Esophagus muscularis mucosa (tissue), 4 donors: ENCODE data around the gene FDXR. TPM values are rescaled to one million over a fixed set of nuclear protein-coding genes. Genes with fewer than 3 reads are reported as not detected.
"Not testable (repeated sequence)": the region's sequence is repeated elsewhere in the genome, so short reads cannot be mapped to it uniquely, and the experiment has no call there.

Experiments
- DNase-seq: peaks from one replicate; pipeline ENCODE4 v3.0.0-alpha.2; 2017; ENCODE audit errors: extremely low spot score
- H3K27ac ChIP-seq, 4 donors: fragments of 200-600 bp; sonication (generic); replicated peaks in 1 of 4; 1 replicate in 3 of 4; 2 replicates in 1 of 4; pipeline ENCODE4 v1.5.1; 2016 to 2019; ENCODE audit warnings: mild to moderate bottlenecking in 1 of 4
- H3K27me3 ChIP-seq, 4 donors: fragments of 200-600 bp; sonication (generic); one replicate each; pipeline versions ENCODE4 v1.5.1 to v1.6.0; 2016 to 2019
- H3K36me3 ChIP-seq, 4 donors: fragments of 200-600 bp; sonication (generic); one replicate each; pipeline ENCODE4 v1.5.1; 2016 to 2019
- H3K4me1 ChIP-seq, 4 donors: fragments of 200-600 bp; sonication (generic); one replicate each; pipeline ENCODE4 v1.5.1; 2016 to 2019
- H3K4me3 ChIP-seq, 4 donors: fragments of 200-600 bp; sonication (generic); 1 replicate in 2 of 4; 2 replicates in 2 of 4; pipeline ENCODE4 v1.5.1; 2016 to 2019; ENCODE audit warnings: mild to moderate bottlenecking in 4 of 4, moderate library complexity in 1 of 4
- H3K9me3 ChIP-seq, 4 donors: fragments of 200-600 bp; sonication (generic); 1 replicate in 3 of 4; 2 replicates in 1 of 4; pipeline ENCODE4 v1.5.1; 2016 to 2019
- CTCF ChIP-seq, 3 experiments: fragments of 200-600 bp in 2 of 3; fragments of 450-650 bp in 1 of 3; sonication (generic) in 2 of 3; IDR thresholded peaks; one replicate each; pipeline ENCODE4 v1.5.1; 2017 to 2019; ENCODE audit warnings: antibody characterized with exemption in 3 of 3, mild to moderate bottlenecking in 2 of 3, moderate library complexity in 1 of 3
- EP300 ChIP-seq: sonication (generic); formaldehyde crosslinking; IDR thresholded peaks from one replicate; pipeline ENCODE4 v1.6.1; 2017; ENCODE audit warnings: antibody characterized with exemption
- POLR2A ChIP-seq: fragments of 450-650 bp; IDR thresholded peaks from one replicate; pipeline ENCODE4 v1.6.1; 2017; ENCODE audit warnings: antibody characterized with exemption, moderate library complexity, mild to moderate bottlenecking, low read depth
- POLR2AphosphoS5 ChIP-seq, 2 donors: sonication (generic); formaldehyde crosslinking; IDR thresholded peaks; one replicate each; pipeline ENCODE4 v1.6.1; 2017; ENCODE audit warnings: antibody characterized with exemption in 2 of 2
- WGBS: methylation state at CpG from one replicate; pipeline ENCODE4 v1.1.5; 2018; 5-methylcytosine and 5-hydroxymethylcytosine counted together
- intact Hi-C: fragments of 100-400 bp; cut with DNase I; formaldehyde crosslinking; loops from one replicate; pipeline ENCODE4 v1.15.1; 2023
- total RNA-seq, 4 donors: library from RNA; depleted of rRNA; stranded (reverse); fragments of >200 nt; gene quantifications; one replicate each; pipeline versions ENCODE4 v1.1.0 to v1.2.1, GENCODE V29; 2016

The FDXR gene
- total RNA-seq, 4 donors from 2014 or later, result 4.9 to 10.6 (median 7.0) TPM

- Histone ChIP-seq H3K4me3 (peak overlapping the region; percentile 62 to 69 (median 66)), H3K4me1 (peaks cover 21 to 32% (median 24%) of the 10 kb centered on the region in 4 donors), H3K9me3 (no peaks in the 10 kb centered on the region), H3K27ac (peak overlapping the region; percentile 84 to 95 (median 90)), H3K36me3 (no peaks in the 10 kb centered on the region), H3K27me3 (peaks cover 0 to 7% (median 0%) of the 10 kb centered on the region in 4 donors)
- intact Hi-C loops, result loop anchor here (10.0 kb wide), 1 partner anchor 418 kb away; no protein-coding TSS in a partner anchor
- DNase-seq, result peak; percentile 100
- 2% methylated on average over 37 of the region's 55 CpGs for WGBS
- TF ChIP-seq POLR2A, result peak; percentile 97
- TF ChIP-seq POLR2AphosphoS5 (IDR thresholded peaks at IDR 0.05), result peak; percentile 98 to 99
- TF ChIP-seq EP300, result no peak
- peak in 1 of 3 experiments; percentile 38 for TF ChIP-seq CTCF (IDR thresholded peaks at IDR 0.05)
Observed at GRCh38 chr17:74873037-74873873, 461 bp upstream of the FDXR start.

- no peaks in the 10 kb centered on the region for H3K27me3 ChIP-seq
- H3K36me3 ChIP-seq, result no peaks in the 10 kb centered on the region
- no peak for TF ChIP-seq CTCF (IDR thresholded peaks at IDR 0.05)
- TF ChIP-seq POLR2AphosphoS5 (IDR thresholded peaks at IDR 0.05), result no peak
- TF ChIP-seq EP300, result no peak
- TF ChIP-seq POLR2A, result no peak
- no peak for DNase-seq
- H3K9me3 ChIP-seq, result no peaks in the 10 kb centered on the region
- 76% methylated on average over 11 of the region's 11 CpGs for WGBS
- H3K4me1 ChIP-seq, result peaks cover 16 to 27% (median 18%) of the 10 kb centered on the region in 4 donors
- peak overlapping the region in 2 of 4 donors; percentile 62 to 69 for H3K4me3 ChIP-seq
- intact Hi-C loops, result loop anchor here (10.0 kb wide), 1 partner anchor 417 kb away; no protein-coding TSS in a partner anchor
- no peak overlapping the region for H3K27ac ChIP-seq
Observed at GRCh38 chr17:74871356-74872076, 1.3 kb downstream of the FDXR start.

- Histone ChIP-seq H3K36me3 (no peaks in the 10 kb centered on the region), H3K4me3 (no peak overlapping the region), H3K27me3 (no peaks in the 10 kb centered on the region), H3K4me1 (peaks cover 16 to 27% (median 18%) of the 10 kb centered on the region in 4 donors), H3K9me3 (no peaks in the 10 kb centered on the region), H3K27ac (no peak overlapping the region)
- intact Hi-C loops, result loop anchor here (10.0 kb wide), 1 partner anchor 416 kb away; no protein-coding TSS in a partner anchor
- no peak for TF ChIP-seq CTCF (IDR thresholded peaks at IDR 0.05)
- TF ChIP-seq POLR2A, result no peak
- no peak for TF ChIP-seq POLR2AphosphoS5 (IDR thresholded peaks at IDR 0.05)
- TF ChIP-seq EP300, result no peak
- no peak for DNase-seq
- 82% methylated on average over 3 of the region's 3 CpGs for WGBS
Observed at GRCh38 chr17:74870512-74870911, 2.3 kb downstream of the FDXR start.

- intact Hi-C loops, result loop anchor here (10.0 kb wide), 1 partner anchor 415 kb away; no protein-coding TSS in a partner anchor
- H3K27me3 ChIP-seq, DNase-seq, H3K27ac ChIP-seq, H3K4me3 ChIP-seq, H3K36me3 ChIP-seq, H3K9me3 ChIP-seq: not testable (repeated sequence)
- H3K4me1 ChIP-seq, result peaks cover 16 to 27% (median 18%) of the 10 kb centered on the region in 4 donors
- WGBS, result 97% methylated on average over 5 of the region's 9 CpGs
Observed at GRCh38 chr17:74870028-74870427, 2.8 kb downstream of the FDXR start.

- no peak for DNase-seq
- Histone ChIP-seq H3K36me3 (no peaks in the 10 kb centered on the region), H3K4me1 (peaks cover 12 to 29% (median 19%) of the 10 kb centered on the region in 4 donors), H3K9me3 (no peaks in the 10 kb centered on the region), H3K4me3 (no peak overlapping the region), H3K27ac (no peak overlapping the region), H3K27me3 (peaks cover 0 to 4% (median 0%) of the 10 kb centered on the region in 4 donors)
- intact Hi-C loops, result no loop called here
- 93% methylated on average over 5 of the region's 6 CpGs for WGBS
- no peak for TF ChIP-seq CTCF (IDR thresholded peaks at IDR 0.05)
- TF ChIP-seq EP300, result no peak
- no peak for TF ChIP-seq POLR2A
- no peak for TF ChIP-seq POLR2AphosphoS5 (IDR thresholded peaks at IDR 0.05)
Observed at GRCh38 chr17:74868908-74869255, 3.9 kb downstream of the FDXR start.
